Activated CD4-positive, alpha-beta T cell treated with anti-CD3 and anti-CD28 coated beads for 1 hour (primary cell): ENCODE data around the gene ADGRF1.

ENCODE experiments used
- DNase-seq: peaks from one replicate; pipeline ENCODE4 v3.0.0-alpha.2; 2020

ADGRF1 gene

DNA sequence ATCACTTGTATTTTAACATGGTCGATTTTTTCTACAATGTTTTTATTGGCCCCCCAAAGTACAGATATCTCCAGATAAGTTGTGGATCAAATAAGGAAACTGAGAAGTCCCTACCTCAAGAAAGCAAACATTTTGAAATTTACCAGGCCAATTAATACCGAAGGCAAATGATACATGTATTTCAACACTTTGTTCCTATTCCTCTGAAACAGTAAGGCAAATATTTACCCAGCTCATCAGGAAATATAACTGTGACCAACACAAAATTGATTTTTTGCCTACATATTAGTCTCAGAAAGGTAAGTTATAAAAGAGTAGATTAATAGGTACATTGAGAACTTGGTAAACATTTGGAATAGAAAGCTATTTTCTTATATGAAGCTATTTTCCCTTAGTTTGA, 69.1 kb downstream of the ADGRF1 start:
- DNase-seq = no peak

DNA sequence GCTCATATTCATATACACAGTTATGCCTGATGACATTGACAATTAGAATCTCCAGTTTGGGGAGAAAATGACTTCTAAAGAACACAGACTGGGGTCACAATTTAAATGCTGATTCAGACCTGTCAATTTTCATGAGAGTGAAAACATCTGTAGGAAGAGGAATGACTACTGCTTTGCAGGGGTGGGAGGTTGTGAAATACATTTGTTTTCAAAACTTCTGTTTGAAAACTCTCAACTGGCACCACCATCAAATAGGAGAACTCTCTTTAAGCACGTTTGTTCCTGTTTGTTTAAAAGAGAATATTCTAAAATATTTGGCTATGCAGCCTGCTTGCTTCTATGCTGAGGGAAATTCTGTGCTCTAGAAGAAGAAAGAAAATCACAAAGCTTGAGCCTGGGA, 69.6 kb downstream of the ADGRF1 start:
- no peak for DNase-seq

DNA sequence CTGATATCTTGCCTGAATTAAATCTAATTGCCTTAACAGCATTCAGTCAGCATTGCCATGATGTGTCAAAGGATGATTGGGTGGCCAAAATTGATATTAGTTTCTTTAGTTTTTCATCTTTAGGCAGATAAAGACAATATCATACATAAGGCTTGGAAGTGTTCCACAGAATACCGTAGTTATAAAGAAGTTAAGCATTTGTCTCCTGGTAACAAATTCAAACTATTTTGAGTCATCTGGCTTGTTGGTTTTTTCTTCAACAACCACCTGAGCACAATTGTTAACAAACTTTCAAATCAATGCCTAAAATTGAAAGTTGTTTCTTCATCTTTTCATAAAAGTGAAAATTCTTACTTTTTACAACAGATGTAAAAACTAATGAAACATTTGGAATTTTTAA, 72.9 kb downstream of the ADGRF1 start:
- DNase-seq = no peak

DNA sequence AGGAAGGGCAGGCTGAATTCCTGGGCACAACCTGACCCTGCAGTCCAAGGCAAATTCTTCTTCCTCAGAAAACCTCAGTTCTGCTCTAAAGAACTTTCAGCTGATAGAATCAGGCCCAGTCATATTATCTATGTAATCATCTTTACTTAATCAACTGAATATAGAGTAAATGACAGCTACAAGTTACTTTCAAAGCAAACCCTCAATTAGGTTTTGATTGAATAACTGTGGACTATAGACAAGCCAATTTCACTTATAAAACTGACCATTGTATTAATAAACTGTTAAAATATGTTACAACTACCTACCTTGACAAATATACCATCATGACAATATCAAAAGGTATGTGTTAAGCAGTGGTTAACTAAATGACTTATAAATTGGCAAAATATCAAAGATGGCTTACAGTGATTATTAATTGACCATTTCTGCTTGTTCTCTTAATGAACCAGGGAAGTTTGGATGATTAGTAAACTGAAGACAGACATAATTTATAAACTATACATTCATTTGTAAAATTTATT, 74.2 kb downstream of the ADGRF1 start:
- DNase-seq = no peak

DNA sequence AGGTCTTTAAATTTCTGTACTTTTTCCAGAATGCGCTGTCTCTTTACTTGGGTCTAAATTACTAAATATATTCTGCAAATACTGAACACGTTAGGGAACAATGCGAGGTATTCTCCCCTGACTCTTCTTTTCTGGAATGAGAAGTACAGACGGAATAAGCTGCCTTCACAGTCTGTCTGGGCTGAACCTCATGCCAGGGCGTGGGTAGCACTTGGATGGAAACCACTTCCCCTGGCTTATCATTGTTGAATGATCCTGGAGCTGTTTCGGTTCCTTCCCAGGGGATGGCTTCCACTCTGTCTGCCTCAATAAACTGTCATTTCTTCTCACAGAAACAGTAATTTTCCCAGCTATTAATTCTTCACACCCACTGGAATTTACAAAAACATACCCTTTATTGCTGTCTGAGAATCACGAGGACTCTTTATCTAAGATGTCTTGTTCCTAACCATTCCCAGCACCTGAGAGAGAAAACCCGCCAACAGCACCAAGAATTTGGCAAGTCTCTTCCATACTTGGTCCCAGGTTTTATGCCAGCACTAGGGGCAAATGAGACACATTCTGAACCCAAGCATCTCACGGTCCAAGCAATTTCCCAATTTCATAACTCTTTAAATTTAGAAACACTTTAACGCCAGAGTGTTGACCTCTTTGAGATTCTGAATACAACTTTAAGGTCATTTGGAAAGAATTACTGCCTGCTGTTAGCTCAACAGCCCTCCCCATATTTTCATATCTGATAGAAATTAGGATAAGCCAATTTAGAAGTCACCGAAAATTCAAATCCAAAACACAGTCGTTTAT, 77.2 kb downstream of the ADGRF1 start:
- DNase-seq = no peak

DNA sequence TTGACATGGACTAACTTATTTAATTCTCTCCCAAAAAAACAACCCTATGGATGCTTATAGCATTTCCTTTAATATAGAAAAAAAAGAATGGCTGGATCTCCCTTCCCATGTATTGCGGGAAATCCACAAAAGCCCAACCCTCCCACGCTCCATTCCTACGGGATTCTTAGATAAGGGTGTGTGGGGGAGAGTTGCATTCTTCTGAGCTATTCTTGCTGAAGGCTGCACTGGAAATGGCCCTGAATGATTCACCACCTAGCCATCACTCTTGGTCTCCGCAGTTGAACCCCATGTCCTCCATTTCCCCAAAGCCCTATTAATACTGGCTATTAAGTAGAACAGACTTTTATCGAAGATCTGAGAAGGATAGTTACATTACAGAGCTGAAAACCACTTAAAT, 78.5 kb downstream of the ADGRF1 start:
- no peak for DNase-seq

DNA sequence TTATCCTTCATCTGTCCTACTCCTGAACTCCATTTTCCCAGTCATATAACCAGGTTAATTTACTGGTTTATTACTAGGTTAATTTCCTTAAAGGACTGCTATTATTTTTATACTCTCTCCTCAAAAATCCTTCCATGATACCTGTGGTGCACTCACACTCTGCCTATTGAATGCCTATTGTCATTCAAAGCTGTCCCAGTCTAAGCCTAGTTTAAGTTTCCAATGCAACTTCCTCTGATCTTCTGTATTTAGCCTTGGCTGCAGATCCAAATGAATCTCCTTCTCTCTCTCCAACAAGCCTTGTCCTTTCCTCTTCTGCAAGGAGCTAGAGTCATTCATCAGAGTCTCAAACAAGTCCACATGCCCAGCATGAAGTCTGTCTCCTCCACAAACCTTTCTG, 79.1 kb downstream of the ADGRF1 start:
- DNase-seq = no peak

DNA sequence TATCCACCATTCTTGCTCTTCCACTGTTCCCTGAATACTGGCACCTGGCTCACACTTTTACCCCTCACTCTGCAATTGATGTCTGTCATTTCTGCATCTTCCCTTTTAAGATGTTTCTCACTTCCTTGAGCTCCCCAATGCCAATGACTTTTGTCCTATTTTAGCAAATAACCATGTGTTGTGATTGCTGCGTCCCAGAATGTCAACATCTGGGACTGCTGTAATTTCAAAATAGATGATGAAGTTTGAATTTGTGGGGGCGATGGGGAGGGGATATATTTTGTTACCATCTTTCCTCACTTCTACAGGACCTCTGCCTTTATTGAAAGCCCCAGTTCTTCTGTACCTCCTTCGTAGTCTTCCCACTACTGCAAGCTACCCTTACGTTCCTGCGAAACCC, 80.4 kb downstream of the ADGRF1 start:
- no peak for DNase-seq

DNA sequence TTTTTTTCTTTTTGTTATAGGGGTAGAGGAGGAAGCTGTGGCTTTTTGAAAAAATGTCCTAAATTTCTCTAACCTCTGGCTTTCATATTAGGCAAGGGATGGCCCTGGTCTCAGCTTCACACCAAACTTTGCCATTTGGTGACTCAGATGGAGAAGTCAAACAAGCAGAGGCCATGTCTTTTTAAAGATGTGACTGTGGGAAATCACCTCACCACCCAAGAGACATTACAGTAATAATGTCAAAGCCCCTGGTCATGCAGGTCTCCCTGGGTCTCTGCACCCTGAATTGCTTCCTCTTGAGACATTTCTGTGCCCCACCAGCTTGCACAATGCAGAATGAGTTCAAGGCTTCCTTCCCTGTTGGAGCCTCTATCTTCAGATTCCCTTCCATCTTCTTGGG, 80.9 kb downstream of the ADGRF1 start:
- DNase-seq = no peak

DNA sequence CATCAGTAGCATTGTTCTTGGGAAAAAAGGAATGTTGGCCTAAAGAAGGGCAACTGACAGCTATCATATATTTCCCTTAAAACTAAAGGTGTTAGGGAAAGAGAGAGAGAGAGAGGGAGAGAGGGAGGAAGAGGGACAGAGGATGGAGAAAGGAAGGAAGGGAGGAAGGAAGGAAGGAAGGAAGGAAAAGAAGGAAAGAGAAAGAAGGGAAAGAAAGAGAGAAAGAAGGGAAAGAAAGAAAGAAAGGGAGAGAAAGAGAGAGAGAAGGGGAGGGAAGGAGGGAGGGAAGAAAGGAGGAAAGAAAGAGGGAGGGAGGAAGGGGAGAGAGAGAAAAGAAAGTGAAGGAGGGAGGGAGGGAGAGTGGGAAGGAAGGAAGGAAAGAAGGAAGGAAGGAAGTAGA, 82.7 kb downstream of the ADGRF1 start:
- no peak for DNase-seq

DNA sequence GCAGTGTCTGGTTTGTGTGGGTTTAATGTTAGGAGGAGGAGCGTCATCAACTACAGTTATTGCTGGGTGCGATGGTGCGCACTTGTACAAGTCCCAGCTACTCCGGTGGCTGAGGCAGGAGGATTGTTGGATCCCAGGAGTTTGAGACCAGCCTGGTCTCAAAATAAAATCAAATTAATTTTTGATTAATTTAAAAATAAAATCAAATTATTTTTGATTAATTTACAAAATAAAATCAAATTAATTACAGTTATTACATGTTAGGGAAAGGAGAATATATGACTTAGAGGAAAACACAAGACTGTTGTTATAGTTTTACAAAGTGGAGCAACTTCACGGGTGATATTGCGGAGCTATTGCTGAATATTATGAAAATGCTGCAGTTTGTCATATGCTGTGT, 85.7 kb downstream of the ADGRF1 start:
- DNase-seq = no peak

DNA sequence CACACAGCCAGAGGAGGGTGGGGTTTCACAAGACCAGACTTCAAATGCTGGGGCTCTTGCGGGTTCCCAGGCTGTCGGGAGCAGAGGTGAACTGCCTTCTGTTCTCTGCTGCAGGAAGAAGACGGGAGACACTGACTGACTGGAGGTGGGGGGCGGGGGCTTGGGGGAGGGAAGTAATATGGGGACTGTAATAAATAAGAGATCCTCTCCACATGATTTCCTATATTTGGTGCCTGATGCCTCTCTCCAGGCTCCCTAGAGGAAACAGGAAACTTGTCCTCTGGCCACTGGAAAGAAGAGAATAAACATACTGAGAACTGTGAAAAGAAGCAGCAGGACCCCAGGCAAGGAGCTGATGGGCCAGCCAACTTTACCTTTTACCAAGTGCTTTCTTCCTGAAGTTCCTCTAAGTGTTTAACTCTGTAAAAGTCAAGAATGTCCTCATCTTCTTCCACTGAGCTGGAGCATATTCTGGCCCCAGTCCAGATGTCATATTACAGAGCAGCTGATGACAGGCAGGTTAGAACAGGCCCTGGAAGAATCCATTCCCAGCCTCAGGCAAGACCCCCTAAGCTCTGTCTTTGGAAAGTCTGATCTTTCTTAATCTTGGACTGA, 87.2 kb downstream of the ADGRF1 start:
- DNase-seq = no peak

DNA sequence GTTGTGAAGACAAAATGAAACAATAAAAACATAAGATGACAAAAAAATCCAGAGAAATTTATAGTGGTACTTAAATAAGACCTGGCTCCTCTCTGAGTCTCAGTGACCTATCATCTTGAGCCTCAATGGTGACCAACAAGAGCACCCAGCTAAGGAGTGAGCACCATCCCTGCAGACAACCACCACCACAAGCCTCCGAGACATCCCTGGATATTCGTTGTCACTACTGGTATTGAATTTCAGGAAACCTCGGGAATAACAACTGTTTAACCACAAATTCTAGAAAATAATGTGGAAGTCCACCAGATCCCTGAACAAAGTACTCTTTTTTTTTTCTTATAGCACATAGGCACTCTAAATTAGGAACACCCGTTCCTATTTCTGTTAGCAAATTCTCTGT, 88.2 kb downstream of the ADGRF1 start:
- no peak for DNase-seq

DNA sequence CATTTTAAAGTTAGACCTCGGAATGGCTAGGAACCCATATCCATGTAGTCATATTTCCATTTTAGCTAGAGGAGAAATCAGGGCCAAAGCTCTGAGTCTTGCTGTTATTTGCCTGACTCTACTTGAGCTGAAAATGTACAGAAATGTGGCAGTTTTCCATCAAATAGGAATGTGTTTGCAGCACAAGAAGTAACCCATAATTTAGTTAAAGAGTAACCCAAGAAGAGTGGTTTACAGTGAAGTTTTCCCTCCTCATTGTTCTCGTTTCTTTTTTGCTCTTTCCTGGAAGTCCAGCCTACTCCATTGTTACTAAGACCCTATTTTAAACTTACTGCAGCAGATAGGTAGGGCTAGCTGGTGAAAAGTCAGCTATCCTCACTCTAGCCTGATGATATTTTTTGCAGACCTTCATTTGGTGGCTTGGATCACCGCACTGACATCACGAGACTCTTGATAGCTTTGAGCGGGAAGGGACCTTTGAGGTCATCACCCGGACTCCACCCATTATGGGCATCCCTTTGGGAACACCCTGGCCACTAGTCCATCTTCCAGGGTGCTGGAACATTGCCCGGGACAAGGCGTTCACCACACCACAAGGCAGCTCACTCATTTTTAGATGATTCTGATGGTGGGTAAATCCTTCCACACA, 92.4 kb downstream of the ADGRF1 start:
- DNase-seq = no peak

DNA sequence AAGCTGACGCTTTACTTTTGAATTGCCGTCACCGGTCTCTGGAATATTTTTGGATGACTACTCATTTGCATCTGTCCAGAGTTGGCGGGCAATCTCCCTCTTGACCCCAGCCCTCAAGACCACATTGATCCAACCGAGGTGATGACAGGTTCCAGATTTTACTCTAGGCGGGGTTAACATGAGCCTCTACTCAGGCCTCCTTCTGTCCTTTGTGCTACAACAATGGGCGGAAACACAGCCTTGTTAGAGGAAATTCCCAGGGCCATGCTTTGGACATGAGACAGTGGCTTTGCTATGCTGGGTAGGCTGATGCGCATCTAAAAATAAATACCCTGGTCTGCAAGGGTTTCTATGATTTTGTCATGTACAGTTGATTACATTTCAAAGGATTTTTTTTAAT, 93.4 kb downstream of the ADGRF1 start:
- no peak for DNase-seq
